HEK293T (cell line): ENCODE results near the gene ADPGK.

Source experiments
- BHLHE40 ChIP-seq: fragments of 450-650 bp; IDR thresholded peaks from 2 replicates; pipeline ENCODE4 v1.6.1; 2016; ENCODE audit warnings: mild to moderate bottlenecking, moderate library complexity, borderline replicate concordance
- ELF4 ChIP-seq: fragments of 450-650 bp; IDR thresholded peaks from 2 replicates; pipeline ENCODE4 v1.6.1; 2017; ENCODE audit warnings: antibody characterized with exemption
- FOXA1 ChIP-seq: fragments of 450-650 bp; IDR thresholded peaks from 2 replicates; pipeline ENCODE4 v1.6.1; 2016; ENCODE audit warnings: mild to moderate bottlenecking
- FOXK2 ChIP-seq: fragments of 450-650 bp; IDR thresholded peaks from 2 replicates; pipeline ENCODE4 v1.6.1; 2016; ENCODE audit warnings: mild to moderate bottlenecking
- FOXM1 ChIP-seq: fragments of 450-650 bp; IDR thresholded peaks from 2 replicates; pipeline ENCODE4 v1.6.1; 2017; ENCODE audit warnings: mild to moderate bottlenecking, borderline replicate concordance
- HDGF ChIP-seq: fragments of 450-650 bp; IDR thresholded peaks from 2 replicates; pipeline ENCODE4 v1.6.1; 2017; ENCODE audit warnings: antibody characterized with exemption, borderline replicate concordance
- L3MBTL2 ChIP-seq: fragments of 450-650 bp; conservative IDR thresholded peaks from 2 replicates; pipeline ENCODE4 v1.6.1; 2016; ENCODE audit warnings: mild to moderate bottlenecking
- NFRKB ChIP-seq: fragments of 450-650 bp; IDR thresholded peaks from 2 replicates; pipeline ENCODE4 v1.6.1; 2016; ENCODE audit warnings: mild to moderate bottlenecking, moderate library complexity
- PKNOX1 ChIP-seq: fragments of 450-650 bp; IDR thresholded peaks from 2 replicates; pipeline ENCODE4 v1.6.1; 2016
- SP1 ChIP-seq: fragments of 450-650 bp; IDR thresholded peaks from 2 replicates; pipeline ENCODE4 v1.6.1; 2017
- SUZ12 ChIP-seq: fragments of 450-650 bp; IDR thresholded peaks from 2 replicates; pipeline ENCODE4 v1.6.1; 2016; ENCODE audit warnings: mild to moderate bottlenecking
- TARDBP ChIP-seq: fragments of 450-650 bp; IDR thresholded peaks from 2 replicates; pipeline ENCODE4 v1.6.1; 2016
- ZNF384 ChIP-seq: fragments of 450-650 bp; IDR thresholded peaks from 2 replicates; pipeline ENCODE4 v1.6.1; 2016

DNA sequence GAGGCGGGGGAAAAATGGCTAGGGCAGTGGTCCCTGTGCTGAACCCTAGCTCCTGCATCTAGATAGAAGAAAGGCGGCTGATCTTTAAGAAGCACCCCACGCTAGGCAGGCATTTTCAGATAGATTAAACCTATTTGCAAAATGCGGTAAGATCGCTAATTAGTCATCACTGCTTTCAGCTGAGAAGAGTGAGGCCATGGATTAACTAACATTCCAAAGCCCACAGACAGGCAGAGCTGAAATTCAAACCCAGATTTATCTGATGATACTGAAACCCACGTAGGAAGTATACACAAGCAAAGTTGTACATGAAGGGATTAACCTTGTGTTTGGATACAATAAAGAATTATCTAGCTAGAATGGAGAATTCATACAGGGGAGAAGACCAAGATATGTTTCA is 4.8 kb downstream of the ADPGK start:
- TF ChIP-seq NFRKB (no peak), SP1 (no peak), ZNF384 (no peak), HDGF (no peak), ELF4 (no peak), SUZ12 (no peak), PKNOX1 (no peak), BHLHE40 (no peak), FOXK2 (no peak), L3MBTL2 (no peak), FOXA1 (no peak), FOXM1 (no peak), TARDBP (no peak)
